ENCODE results near the gene WFIKKN1.

Gene WFIKKN1, protein sequence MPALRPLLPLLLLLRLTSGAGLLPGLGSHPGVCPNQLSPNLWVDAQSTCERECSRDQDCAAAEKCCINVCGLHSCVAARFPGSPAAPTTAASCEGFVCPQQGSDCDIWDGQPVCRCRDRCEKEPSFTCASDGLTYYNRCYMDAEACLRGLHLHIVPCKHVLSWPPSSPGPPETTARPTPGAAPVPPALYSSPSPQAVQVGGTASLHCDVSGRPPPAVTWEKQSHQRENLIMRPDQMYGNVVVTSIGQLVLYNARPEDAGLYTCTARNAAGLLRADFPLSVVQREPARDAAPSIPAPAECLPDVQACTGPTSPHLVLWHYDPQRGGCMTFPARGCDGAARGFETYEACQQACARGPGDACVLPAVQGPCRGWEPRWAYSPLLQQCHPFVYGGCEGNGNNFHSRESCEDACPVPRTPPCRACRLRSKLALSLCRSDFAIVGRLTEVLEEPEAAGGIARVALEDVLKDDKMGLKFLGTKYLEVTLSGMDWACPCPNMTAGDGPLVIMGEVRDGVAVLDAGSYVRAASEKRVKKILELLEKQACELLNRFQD

DNA sequence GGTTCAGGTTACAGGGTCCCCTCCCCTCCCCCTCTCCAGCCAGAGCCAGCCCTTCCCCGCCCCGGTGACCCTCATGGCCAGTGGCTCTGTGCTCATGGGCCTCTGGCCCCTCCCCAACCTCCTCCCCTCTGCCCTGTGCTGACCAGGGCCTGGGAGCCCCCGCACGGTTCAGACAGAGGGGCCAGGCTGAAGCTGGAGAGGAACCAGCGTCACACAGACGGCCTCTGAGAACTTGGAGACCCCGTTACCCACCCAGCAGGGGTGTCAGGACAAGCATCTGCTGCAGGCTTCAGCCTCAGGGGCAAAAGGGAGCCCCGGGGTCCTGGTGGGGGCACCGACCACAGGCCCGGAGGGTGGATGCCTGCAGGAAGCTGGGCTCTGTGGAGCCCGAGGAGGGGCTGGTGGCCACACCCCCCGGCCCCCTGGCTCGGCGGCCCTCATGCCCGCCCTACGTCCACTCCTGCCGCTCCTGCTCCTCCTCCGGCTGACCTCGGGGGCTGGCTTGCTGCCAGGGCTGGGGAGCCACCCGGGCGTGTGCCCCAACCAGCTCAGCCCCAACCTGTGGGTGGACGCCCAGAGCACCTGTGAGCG, at the start of gene WFIKKN1:
Gene WFIKKN1 (plus strand): TSS at position 171 of the 591 bp plus-strand sequence. CDS start 269 bp downstream, at position 440.
- DNase-seq, result no peak

DNA sequence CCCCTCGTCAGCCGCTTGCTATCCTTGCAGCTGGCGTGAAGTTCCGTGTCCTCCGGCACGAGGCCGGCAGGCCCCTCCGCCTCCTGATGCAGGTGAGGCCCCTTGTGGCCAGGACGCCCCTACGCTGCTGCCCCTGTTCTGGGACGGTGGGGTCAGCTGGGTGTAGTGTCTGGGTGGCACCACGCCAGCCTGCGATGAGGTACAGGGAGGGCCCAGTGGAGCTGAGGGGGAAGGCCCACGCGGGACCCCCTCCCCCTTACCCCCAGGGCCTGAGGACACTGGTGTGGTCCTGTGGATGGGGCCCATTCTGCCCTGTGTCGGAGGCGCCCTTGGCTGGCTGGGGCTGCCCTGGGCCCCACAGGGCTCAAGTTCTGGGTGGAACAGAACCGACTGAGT, 48.6 kb upstream of the WFIKKN1 start:
- no peak for DNase-seq

DNA sequence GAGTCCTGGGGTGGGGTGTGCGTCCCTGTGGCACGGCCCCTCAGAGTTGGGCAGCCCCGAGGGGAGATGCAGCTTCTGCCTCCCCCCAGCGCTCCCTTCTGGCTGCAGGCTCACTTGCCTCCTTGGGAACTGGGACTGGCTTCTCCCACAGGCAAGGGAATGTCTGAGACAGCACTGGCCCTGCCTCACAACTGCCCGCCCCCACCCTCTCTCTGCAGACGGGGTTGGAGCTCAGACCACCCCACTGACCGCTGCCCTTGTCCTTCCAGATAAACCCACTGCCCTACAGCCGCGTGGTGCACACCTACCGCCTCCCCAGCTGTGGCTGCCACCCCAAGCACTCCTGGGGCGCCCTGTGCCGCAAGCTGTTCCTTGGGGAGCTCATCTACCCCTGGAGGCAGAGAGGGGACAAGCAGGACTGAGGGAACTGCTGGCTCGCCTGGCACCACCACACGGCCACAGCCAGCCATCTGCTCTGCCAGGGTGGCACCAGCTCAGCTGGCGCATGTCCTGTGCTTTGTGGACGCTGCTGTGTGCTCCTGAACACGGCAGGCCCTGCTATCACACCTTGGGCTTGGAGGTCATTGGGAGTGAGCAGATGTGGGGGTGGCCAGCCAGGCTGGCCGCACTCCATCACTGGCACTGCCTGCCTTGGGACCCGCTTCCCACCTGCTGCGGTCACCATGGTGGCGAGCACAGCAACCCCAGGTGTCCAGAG, 48.0 kb upstream of the WFIKKN1 start:
- DNase-seq, result no peak

DNA sequence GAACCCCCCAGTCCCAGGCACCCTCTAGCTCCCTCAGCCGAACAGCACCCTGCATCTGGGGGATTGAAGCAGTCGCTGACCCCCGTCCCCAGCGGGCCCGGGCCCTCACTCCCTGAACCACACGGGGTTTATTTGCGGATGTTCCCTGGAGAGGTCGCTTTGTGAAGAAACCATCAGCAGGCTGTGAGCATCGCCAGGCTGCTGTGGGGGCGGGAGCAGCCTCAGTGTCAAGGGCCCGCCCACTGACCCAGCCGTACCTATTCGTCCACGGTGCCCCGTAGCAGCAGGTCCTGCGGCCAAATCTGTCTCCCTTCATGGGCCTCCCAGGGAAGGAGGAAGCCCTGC, 47.3 kb upstream of the WFIKKN1 start:
- no peak for DNase-seq

DNA sequence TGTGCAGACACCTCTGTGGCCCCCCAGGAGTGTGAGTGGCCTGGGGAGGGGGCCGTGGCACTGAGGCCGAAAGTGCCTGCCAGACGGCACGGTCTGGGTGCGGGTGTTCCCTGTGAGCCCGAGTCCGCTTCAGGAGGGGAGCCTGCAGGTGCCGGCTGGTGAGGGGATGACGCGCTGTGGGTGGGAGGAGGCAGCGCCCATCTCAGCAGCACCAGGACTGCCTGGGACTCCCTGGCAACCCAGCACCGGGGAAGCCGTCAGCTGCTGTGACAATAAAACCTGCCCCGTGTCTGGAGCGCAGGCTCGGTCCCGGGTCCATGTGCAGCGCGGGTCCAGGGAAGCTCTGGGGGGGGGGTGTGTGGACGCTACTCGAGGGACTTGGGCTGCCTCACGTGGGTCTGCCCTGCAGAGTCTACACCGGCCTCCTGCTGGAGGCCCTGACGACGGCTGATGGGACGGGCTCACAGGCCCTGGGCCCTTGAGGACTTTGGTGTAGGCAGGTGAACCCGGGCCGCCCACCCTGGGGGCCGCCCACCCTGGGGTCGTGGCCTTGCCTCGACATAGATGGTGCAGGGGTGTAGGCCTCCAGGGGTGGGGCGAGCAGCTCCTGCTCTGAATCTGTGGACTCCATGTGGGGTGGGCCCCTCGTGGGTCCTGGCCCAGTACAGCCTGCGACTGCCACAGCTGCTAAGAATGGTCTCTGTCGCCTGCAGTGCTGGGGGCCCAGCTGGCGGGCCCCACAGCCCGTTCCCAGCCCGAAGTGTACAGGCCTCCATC, 46.8 kb upstream of the WFIKKN1 start:
- no peak for DNase-seq

DNA sequence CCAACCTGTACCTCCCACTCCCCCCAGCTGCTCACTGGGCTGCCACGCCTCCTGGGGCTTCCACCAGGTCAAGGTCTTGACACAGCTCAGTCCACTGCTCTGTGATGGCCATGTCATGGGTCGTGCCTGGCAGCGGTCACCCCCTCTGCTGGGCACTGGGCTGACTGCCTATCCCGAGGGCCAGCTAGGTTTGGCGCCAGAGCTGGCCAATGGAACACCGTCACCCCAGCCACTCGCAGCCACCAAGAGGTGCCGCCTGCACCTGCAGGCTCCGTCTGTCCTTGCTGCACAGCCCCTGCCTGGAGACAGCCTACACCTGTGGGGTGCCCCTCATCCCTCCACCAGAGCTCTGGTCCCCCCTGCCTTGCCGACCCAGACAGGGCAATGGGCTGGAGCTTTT, 45.4 kb upstream of the WFIKKN1 start:
- no peak for DNase-seq

DNA sequence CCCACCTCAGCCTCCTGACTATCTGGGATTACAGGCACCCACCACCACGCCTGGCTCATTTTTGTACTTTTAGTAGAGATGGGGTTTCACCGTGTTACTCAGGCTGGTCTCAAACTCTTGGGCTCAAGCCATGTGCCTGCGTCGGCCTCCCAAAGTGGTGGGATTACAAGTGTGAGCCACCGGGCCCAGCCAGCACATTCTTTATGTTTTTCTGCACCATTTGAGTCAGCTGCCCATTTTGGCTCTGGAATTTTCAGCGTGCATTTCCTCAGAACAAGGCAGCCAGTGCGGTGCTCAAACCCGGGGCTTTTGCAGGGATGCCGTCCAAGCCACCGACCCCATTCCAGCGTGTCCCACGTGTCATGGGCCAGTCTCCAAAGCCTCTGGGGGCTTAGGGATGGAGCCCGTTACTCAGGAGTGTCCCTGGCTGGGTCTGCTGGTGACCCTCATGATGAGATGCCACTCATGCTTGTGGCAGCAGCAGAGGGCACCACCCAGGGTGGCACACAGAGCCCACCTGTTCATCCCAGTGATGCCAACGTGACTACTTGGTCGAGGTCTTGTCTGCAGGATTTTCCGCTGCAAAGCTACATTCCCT, 44.6 kb upstream of the WFIKKN1 start:
- no peak for DNase-seq

DNA sequence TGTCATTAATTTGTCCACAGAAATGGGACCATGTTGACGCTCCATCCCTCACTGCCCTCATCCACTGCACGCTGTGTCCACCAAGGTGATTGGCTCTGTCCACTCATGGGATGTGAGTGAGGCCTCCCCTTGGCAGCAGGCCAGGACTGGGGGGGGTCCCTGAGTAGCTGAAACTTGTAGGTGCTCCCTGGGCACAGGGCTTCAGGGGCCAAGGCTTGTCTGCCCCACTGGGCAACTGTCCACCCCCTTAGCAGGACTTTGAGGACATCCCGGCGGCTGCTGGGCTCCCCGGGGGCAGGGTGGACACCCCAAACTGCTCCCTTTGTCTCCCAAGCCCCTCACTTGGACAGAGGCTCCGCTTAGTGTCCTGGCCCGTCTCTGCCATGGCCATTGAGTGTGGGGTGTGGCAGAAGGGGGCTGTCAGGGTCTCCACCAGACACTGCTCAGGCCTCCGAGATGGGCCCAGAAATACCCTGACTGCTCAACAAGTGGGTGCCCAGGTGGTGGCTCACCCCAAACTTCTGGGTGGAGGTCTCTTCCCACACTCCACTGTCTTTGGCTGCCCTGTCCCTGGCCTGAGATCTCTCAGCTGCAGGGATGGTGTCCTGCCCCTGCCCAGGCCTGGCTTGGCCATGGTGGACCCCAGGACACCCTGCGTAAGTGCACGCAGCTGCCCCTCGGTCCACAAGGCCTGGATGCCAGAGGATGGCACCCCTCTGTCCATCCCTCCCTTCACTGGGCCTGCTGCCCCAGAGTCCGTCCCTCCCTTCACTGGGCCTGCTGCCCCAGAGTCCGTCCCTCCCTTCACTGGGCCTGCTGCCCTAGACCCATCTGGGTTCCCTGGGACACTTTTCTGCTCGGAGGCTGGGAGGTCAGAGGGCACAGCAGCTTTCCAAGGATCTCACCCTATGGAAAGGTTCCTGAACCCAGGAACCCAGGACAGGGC, 43.9 kb upstream of the WFIKKN1 start:
- DNase-seq, result no peak

DNA sequence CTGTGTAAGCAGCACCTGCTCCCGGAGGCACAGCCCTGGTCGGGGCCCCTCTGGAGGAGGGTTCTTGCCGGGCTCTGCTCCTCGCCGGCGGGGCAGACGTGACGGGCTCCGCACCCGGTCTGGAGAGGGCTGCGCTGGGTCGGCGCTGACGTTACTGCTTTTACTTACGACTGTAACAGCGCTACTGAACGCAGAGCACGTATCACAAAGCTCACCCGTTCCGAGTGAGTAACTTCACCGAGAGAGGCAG, 42.2 kb upstream of the WFIKKN1 start:
- peak; percentile 63 to 67 for DNase-seq

DNA sequence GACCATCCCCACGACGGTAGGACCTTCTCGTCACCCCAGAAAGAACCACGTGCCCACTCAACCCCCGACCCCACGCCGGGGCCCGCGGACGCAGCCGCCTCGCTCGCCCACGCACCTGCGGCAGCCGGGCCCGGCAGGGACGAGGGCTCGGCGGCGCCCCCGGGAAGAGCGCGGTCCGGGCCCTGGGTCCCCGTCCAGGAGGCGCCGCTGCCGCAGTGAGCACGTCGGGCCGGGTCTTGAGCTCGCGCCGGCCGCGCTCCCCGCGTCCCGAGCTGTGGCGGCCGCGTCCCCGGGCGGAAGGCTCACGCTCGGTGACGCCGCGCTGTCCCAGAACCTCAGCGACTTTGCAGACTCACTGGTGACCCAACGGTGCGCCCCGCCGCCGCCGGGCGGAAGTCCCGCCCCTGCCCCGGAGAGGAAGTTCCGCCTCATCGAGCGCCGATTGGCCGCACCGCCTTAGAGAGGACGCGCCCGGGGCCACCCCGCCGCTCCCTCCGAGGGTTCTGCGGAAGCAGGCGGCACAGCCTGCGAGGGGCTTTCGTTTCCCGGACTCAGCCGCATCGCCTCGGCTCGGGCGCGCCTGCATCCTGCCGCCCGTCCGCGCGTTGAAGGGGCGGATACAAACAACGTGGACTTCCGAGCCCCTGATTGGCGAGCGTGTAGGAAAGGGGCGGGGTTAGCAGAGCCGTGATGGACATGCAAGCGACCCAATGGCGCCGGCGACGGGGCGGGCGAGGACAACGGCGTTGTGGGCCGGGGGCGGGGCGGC, 41.7 kb upstream of the WFIKKN1 start:
- DNase-seq, result peak; percentile 96 to 98

DNA sequence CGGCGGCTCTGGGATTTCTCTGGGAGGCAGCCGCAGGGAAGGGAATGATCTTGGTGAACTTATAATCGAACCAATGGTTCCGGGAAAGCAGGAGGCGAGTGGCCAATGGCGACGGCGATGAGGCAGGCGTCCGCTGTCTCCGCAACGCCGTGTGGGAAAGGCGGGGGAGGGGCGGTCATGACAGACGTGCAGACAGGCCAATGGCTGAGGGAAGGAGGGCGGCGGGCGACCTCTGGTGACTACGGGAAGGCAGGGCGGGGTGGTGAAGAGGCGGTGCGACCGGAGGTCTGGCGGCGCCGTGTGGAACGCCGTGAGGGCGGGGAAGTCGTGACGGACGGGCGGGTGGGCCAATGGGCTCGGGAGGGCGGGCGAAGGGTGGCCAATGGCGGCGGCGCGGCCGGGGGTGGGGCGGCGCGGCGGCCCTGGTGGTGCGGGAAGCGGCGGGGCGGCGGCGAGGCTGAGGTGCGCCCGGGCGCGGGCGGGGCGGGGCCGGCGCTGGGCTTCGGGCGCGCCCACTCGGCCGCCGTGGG, 41.1 kb upstream of the WFIKKN1 start, which contains the start of gene RAB40C:
Gene RAB40C (plus strand): TSS at position 409 of the 530 bp plus-strand sequence. CDS start 226 bp downstream, outside the sequence.
- peak; percentile 99 for DNase-seq

DNA sequence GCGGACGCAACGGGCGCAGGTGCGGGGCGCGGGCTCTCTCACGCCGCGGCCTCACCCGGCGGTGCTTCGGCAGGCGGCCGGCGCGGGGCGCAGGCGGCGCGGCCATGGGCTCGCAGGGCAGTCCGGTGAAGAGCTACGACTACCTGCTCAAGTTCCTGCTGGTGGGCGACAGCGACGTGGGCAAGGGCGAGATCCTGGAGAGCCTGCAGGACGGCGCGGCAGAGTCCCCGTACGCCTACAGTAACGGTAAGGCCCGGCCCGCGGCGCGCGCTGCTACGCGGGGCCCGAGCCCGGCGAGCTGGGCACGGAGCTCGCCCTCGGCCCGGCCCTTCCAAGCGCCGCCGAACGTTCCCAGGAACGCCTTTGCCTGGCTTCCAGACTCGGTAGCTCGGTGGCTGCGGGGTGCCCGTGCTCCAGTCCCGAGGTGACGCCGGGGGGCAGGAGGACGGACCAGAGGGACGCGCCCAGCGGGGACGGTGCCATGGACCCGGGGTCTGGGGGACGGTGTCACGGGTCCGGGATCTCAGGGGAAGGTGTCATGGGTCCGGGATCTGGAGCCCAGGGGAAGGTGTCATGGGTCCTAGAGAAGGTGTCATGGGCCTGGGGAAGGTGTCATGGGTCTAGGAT, 40.5 kb upstream of the WFIKKN1 start:
- no peak for DNase-seq

DNA sequence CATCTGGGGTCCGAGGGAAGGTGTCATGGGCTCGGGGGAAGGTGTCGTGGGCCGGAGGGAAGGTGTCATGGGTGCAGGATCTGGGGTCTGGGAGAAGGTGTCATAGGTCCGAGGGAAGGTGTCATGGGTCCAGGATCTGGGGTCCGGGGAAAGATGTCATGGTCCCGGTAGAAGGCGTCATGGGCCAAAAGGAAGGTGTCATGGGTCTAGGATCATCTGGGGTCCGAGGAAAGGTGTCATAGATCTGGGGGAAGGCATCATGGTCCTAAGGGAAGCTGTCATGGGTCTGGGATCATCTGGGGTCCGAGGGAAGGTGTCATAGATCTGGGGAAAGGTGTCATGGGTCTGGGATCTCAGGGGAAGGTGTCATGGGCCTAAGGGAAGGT, 40.0 kb upstream of the WFIKKN1 start:
- DNase-seq, result no peak

DNA sequence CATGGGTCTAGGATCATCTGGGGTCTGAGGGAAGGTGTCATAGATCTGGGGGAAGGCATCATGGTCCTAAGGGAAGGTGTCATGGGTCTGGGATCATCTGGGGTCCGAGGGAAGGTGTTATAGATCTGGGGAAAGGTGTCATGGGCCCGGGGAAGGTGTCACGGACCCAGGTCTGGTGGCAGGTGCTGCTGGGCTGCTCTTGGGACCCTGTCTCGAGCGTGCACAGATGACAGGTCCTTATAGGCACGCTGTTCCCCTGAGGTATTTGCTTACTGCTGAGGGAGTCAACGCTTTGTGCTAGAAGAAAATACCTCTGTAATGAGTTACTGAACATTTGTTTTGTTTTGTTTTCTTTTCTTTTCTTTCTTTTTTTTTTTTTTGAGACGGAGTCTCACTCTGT, 39.6 kb upstream of the WFIKKN1 start:
- DNase-seq, result no peak

DNA sequence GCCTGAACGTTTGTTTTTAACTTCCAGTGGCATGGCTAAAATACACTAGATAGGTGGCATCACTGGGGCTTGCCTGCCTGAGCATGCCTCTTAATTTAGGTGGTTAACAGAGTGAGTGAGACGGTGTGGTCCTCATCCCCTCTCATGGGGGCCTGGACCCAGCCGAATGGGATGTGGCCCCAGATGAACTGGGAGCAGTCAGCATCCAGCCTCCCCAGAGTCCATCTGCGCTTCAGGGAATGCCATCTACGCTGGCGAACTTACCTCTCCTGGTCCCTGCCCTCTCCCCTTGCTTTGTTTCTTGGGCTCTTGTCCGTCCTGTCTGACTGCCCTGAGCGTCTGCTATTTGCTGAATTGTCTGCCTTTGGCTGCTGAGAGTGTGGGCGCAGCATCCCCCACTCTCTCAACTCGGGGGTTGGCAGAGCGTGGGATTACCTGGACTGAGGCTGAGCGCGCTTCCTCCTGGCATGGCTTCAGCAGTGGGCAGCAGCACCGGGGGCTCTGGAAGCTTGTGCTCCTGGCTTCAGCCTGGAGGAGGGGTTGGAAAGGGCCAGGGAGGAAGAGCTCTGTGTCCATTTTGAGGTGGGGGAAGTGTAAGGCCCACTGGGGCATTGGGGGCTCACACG, 38.8 kb upstream of the WFIKKN1 start:
- DNase-seq, result no peak

DNA sequence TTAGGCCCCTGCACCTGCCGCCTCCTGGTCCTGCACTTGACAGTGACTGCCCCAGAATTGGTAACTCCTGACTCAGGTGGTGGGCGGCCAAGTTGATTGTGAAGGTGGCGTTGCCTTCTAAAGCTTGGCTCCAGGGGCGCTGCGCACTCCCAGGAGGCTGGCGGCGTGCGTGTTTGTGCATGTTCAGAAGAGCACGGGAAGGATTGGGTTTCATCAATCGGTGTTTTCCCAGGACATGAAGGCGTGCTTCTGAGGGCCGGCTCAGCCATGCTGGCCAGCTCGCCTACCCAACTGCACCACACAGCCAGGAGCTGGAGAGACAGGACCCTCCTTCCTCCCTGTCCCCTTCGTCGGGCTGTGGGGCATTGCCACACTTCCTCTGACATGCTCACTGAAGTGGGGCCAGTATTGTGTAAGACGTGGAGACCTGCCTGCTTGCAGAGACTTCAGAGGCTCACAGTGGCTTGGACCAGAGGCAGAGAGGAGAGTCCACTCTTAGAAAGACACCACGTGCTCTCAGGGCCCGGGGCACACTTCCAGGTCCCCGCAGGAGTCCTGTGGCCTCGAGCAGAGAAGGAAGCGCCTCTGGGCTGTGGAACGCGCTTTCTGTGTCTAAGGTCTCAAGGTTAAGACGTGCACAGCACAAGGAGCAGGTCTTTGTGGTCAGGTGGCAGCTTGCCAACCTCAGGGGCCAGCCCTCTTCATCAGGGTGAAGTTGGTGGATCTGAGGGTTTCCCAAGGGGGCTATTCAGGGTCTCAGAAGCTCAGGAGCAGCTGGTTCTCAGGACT, 38.1 kb upstream of the WFIKKN1 start:
- DNase-seq, result no peak

DNA sequence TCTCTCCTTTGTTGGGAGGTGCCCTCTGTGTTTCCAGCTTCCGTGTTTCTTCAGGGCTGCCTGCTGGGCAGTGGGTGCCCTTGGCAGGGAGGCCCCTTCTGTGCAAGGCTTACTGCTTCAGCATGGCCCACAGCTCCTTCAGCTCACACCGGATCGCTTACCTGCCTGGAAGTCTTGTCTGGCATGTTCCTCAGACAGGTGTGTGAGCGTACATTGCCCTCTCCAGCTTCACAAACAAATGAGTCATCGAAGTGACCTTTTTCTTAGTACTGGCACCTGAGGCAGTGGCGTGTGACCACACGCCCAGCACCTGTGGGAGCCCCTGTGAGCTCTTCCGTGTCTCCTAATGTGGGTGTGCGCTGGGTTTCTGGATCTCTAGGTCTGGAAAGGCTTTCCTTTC, 37.4 kb upstream of the WFIKKN1 start:
- no peak for DNase-seq

DNA sequence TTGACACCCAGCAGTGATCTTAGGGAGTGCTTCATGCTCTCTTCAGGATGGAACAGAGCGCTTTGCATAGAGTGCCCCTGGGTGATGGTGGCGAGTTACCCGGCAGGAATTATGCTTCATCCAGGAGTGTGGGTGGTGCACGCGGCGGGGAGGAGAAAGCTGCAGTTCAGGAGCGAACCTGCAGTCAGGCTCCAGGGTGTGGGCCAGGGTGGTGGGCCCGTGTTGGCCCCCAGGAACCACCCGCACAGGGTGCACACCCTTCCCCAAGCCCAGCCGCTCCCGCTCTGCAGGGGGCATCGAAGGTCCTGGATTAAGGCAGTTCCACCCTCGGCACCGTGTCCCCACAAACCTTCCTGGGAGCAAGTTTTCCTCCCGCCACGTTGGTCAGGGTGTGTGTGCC, 37.0 kb upstream of the WFIKKN1 start:
- DNase-seq, result no peak

DNA sequence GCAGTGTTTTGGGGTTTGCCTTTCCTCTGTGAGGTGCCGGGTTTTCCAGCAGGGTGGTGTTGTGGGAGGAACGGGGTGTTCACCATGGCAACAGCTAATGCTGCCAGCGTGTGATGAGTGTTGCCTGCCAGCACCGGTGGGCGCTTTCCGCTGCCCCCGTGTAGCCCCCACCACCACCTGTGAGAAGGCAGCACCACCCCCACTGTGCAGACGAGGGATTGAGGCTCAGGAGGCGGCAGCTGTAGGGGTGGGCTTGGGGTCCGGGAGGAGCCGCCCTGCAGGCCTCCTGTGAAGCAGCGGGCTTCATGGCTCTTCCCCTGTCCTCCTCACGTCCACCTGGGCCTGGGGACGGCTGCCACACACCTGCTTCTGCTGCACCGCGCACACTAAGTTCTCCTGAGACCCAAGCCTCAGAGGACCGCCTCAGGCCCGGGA, 35.7 kb upstream of the WFIKKN1 start:
- no peak for DNase-seq
